ENCODE measurements around the gene FAM114A2.
"Not testable (repeated sequence)": the region's sequence is repeated elsewhere in the genome, so short reads cannot be mapped to it uniquely, and the experiment has no call there.

The FAM114A2 gene

DNA sequence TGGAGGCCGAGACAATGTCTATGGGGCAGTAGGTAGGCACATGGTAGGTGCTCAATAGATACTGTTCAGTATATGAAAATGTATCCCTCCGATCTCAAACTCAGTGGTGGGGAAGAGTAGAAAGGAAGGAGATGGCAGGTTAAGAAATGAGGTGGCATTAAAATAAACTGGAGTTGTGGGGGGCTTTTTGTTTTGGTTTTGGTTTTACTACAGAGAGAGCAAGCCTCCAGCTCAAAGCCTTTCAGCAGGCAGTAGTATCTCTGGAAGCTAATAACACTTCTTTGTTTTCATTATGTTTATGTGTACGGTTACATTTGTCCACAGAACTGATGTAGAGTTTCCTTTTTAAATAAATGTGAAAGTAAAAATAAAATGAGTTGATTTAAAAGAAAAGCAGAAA is 8.6 kb upstream of the FAM114A2 start:
- DNase-seq: no peak

DNA sequence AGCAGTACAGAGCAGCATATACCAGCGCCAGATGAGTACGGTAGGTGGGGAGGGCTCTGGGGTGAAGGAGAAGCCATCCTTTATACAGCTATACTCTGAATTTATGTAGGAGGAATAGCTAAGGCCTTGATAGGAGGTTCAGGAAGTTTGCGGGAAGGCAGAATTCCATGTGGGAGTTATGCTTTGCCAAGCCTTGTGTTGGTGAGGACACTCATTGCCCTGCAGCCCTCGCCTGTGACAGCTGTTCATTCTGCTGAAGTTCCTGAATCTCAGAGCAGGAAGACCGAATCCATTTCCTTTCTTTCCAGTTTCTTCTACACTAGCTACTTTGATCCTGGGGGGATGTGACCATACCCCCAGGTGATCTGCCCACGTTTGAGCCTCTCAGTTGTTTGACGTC is 7.8 kb upstream of the FAM114A2 start:
- DNase-seq: no peak

DNA sequence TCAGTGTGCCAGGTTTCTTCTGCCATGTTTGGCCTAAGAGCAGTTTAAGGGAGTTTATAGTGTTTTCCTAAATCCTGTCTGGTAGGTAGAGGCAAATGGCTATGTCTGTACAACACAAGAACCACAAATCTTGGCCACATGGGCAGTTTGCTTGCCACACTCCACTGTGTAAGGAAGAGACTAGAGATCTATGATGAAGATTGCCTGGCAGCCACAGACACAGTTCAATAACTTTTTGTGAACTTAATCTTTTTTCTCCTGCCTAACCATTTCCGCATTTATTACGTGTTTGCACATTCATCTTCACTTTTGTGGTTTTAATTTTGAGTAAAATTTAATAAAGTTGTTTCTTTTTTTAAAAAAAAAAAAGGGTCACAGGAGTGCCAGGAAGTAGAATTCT is 5.9 kb upstream of the FAM114A2 start:
- no peak for DNase-seq

DNA sequence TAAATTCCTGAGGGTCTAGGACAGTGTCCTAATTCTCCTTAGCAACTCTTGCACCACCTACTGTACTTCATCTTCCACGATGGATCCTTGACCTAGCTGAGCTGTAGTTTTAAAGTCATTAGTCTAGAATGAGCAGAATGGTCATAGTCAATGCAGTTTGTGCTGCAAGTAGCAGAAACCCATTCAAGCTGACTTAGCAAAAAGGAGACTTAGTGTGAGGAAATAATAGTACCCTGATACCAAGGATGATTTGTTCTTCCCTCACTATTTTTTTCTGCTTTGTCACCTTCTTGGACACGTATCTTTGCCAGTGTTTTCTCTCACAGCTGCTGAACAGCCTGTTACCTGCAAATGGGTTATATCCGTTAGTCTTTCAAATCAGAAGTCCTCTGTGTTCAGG is 5.4 kb upstream of the FAM114A2 start:
- DNase-seq: no peak

DNA sequence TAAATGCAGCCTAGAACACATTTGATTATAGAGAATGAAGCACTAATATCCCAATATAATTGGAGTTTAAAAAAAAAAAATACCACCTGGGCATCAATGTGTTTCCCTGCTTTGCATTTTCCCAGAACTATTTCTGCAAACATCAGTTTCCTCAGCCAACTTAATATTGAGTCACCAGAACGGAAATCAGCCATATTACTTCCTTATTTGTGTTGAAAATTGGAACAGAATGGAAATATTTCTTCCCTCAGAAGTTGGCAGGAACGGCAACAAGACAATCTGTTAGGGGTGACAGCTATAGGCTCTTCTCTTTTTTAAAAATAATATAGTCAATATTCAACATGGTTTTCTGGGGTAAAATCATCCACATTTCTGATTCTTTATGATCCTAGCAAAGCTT is 4.1 kb upstream of the FAM114A2 start:
- no peak for DNase-seq

DNA sequence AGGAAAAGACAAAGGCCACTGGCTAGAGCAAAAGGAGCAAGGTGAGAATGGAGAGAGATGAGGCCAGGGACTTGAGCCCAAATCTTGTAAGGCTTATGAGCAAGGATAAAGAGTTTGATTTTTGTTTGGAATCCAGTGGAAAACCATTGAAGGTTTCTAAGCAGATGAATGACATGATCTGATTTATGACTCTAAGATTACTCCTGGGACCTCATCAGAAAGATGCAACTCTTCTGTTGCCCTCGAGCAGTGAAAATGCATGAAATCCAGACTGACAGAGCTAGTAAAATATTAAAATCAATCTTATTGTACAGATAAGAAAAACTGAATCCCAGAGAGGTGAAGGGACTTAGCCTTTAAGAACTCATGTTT is 734 bp upstream of the FAM114A2 start:
- peak; percentile 16 for DNase-seq

DNA sequence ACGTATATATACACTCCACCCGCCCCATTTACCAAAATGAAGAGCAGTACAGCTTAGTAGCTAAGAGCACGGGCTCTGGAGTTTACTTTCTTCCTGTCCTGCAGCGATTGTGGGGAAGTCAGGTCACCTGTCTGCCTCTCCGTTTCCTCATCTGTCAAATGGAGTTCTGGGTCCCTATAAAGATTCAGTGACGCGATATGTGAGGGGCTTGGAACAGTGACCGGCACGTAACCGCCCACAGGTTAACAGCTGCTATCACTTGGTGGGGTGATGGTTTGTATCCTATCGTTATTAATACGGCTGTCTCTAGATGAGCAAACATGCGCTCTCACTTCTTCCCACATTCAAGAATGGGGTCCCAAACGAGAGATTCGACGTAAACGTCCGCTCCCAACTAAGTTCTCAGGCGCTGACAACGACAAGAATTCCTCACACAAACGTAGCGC is 426 bp downstream of the FAM114A2 start:
- peak; percentile 87 for DNase-seq

DNA sequence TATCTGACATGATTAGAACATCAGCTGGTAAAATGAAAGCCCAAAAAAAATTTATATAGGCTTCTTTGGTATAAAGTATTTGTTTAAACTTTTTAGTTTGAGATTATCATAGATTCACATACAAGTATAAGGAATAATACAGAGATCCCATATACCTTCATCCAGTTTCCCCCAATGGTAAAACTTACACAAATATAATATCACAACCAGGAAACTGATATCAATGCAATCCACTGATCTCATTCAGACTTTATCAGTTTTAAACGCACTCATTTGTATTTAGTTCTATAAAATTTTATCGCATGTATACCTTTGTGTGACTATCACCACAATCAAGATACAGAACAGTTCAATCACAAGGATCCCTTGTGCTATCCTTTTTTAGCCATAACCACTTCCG is 3.8 kb downstream of the FAM114A2 start:
- DNase-seq: no peak

DNA sequence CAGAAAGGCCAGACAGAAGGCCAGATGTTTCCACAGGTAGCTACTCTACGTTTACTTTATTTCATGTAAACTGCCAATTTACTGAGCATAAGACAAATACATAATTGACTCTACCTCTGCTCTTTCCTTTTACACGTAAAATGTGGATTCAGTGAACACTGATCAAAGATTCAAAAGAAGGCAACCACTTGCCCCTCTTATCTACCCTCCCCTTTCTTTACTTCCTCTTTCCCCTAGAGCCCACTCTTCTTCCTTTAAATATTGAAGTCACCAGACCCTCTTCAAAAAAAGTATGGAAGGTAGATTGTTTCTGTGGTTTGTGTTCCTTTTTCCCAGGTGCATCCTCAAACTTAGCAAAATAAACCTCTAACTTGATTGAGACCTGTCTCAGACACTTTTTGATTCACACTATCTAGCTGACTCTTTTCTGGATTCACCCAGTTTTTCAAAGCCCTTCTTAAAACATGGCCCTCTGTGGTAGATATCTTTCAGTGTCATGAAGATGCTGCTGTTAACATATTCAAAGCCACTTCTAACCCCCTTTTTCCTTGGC is 6.7 kb downstream of the FAM114A2 start:
- DNase-seq: no peak

DNA sequence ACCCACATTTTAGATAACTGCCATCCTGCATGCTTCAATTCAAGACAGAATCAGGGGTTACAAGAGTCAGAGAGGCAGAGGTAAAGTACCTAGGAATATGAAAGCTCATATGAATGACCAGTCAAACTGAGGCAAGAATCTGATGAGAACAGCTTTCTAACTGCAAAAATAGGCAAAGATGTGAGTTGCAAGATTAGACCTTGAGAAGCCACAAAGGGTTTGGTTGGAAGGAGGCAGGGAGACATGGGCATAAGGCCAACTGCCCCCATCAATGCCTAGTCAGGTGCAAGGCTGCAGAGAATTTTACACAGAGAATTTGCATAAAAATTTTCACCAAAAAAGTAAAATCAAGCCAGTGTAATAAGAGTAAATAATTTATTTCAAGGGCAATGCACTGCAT is 12.8 kb downstream of the FAM114A2 start:
- no peak for DNase-seq

DNA sequence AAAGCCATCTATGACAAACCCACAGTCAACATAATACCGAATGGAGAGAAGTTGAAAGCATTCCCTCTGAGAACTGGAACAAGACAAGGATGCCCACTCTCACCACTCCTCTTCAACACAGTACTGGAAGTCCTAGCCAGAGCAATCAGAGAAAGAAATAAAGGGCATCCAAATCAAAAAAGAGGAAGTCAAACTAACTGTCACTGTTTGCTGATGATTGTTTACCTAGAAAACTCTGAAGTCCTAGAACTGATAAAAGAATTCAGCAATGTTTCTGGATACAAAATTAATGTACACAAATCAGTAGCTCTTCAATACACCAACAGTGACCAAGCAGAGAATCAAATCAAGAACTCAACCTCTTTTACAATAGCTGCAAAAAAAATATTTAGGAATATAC is 19.8 kb downstream of the FAM114A2 start:
- DNase-seq: not testable (repeated sequence)

DNA sequence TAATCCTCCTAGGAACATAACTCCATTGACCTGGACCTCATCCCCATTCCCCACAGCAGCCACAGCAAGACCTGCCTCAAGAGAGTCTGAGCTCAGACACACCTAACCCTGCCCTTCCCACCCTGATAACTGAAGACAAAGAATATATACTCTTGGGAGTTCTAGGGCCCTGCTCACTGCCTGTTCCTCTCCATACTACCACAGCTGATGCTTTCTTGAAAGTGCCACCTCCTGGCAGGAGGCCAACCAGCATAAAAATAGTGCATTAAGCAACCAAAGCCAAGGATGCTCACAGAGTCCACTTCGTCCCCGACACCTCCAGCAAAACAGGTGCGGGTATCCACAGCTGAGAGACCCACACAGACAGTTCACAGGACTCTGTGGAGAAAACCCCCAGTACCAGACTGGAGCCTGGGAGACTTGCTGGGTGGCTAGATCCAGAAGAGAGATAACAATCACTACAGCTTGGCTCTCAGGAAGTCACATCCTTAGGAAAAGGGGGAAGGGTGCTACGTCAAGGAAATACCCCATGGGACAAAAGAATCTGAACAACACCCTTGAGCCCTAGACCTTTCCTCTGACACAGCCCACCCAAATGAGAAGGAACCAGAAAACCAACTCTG is 23.5 kb downstream of the FAM114A2 start:
- DNase-seq: no peak

DNA sequence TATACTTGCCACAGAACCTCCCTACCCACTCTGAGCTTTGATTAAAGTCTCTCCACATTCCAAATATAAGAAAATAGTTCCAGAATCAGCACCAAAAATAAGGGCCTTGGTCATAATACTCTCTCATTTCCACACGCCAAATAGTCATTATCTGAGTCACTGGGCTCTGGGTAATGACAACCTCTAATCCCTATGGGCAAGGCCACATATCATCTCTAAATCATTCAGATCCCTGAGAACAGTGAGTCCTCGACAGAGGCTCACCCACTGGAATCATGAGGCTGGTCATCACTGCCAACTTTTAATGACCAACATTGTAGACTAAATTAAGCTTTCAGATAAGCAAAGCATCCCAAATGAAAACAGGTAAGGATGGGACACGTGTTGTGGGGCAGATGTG is 28.1 kb downstream of the FAM114A2 start:
- no peak for DNase-seq

DNA sequence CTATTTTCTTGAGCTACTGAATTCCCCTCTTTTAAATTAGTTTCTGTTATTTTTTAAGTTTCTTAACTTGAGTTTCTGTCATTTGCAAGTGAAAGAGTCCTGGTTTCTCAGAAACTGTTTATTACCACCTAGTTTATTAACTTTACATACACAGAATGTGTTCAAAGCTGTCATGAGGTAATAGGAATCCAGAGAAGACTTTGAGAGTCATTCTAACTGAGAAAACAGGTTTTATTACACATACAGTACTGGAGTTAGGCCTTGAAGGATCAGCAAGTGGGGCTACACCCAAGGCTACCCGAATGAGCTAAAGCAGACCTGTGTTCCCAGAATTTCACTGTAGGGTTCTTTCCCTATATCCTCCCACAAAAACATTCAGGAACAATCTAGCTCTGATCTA is 33.1 kb downstream of the FAM114A2 start:
- DNase-seq: no peak

DNA sequence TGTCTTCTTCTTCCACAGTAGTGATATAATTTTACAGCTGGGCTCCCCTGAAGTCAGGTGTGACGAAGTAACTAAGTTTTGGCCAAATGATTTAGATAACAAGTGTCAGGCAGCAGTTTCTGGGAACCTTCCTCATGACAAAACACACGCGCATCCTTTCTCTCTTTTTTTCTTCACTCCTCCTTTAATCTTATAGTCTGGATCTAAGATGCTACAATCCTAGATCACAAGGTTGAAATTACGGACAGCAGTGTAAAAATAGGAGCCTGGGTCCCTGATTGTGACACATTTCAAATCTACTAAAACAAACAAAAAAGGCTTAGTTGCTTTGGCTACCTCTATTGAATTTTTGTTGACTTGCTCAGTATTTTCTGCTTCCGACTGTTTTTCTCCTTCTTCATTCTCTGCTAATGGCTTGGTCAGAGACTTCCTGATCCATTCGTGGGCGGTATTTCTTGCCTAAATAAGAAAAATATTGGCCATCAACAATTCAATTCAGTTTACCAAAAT is 36.1 kb downstream of the FAM114A2 start:
- no peak for DNase-seq

DNA sequence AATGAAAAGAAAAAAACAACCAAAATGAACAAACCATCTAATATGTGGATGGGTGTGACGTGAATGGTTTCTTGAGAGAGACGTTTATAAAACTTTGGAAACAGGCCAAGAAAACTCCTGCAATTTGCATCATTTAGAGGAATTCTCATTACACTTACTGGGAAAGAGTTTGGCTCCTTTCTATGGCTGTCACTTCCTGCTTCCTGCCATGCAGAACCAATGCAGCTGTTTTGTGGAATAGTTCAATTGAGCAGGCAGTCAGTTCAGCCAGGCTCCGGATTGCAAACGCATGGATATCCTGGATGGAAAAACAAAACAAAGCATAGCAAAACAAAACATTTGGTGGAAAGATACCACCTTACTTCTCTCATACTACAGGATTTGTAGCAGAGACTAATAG is 36.6 kb downstream of the FAM114A2 start:
- no peak for DNase-seq

DNA sequence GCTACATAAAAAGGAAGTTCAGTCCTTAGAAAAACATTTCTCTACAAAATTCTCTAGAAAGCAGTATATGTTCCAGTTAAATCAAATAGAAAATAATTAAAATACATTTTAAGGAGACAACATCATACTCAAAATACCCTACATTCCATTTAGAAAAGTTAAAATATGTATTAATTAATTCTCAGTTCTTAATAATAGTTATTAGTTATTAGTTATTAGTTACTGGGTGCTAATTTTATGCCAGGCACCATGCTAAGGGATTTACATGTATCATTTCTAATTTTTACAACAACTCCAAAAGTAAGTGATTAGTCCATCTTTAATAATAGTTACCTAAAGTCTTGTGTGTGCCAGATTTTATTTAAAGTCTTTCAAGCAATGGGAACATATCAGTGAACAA is 38.0 kb downstream of the FAM114A2 start:
- DNase-seq: no peak

DNA sequence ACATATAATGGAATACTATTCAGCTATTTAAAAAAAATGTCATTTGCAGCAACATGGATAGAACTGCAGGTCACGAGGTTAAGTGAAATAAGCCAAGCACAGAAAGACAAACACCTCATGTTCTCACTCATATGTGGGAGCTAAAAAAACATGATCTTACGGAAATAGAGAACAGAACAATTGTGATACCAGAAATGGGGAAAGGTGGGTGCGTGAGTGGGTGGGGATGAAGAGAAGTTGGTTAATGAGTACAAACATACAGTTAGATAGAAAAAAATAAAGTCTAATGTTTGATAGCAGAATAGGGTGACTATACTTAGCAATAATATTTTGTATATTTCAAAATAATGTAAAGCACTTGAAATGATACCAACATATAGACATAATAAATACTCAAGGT is 38.7 kb downstream of the FAM114A2 start:
- no peak for DNase-seq

DNA sequence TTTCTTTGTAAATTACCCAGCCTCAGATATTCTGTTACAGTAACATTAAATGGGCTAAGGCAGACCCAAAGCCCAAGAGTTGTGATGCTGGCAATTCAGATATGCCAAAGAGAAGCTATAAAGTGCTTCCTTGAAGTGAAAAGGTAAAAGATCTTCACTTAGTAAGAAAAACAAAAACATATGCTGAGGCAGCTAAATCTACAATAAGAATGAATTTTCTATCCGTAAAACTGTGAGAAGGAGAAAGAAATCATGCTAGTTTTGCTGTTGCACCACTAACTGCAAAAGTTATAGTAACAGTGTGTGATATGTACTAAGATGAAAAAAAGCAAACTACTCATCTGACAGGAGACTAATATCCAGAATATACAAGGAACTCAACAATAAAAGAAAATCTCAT is 39.9 kb downstream of the FAM114A2 start:
- no peak for DNase-seq

DNA sequence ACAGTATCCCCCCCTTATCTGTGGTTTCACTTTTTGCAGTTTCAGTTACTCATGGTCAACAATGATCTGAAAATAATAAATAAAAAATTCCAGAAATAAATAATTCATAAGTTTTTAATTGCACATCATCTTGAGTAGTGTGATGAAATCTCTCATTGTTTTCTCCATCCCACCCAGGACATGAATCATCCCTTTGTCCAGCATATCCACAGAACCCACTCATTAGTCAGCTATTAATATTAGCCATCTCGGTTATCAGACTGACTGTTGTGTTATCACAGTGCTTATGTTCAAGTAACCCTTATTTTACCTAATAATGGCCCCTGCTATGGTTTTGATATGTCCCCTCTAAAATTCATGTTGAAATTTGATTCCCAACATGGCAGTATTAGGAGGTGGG is 40.7 kb downstream of the FAM114A2 start:
- DNase-seq: no peak

DNA sequence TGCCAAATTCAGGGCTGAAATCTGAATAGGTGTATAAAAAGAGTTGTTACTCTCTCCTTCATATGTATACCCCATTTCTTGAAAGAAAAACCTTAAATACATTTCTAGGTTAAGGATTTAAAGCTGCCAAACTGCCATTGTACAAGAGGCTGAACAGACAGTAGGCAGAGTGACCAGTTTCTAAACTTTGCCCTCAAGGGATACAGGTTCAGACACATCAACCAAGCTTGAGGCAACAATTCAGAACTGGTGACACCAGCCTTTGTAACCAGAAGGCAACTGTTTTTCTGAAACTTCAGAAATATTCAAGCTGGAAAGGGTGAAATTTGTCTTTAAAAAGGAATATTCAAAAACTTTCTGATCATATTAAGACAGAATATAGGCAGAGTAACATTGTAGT is 47.5 kb downstream of the FAM114A2 start:
- DNase-seq: no peak

DNA sequence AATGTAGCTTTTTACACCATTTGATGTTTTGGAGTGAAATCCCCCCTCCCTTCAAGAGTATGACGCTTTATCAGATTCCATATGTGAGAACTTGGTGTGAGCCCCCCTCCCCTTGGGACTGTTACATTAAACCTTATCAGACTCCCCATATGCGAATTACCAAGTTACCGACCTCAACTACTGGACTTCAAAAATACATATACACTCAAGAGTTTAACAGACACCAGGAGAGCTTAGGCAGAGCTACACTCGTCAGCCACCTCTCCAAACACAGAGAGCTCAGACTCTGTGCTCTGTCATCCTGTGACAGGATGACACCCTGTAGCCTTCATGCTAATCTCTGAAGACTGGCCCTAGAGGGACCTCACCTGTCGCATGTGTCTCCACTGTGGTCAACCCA is 50.2 kb downstream of the FAM114A2 start:
- DNase-seq: no peak

DNA sequence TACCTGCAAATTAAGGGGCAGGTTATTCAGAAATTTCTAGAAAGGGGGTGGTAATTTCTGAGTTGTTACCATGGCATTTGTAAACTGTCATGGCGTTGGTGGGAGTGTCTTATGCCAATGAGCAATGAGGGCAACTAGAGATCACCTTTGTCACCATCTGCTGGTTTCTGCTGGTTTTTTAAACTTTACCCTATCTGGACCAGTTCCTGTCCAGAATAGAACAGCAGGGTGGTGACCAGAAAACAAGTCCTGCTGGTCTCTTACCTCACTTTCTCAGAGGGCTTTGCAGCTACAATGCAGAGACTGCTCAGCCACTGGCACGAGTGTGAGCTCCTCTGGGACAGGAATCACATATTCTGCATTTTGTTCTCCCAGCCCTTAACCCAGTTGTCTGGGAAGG is 51.4 kb downstream of the FAM114A2 start:
- no peak for DNase-seq

DNA sequence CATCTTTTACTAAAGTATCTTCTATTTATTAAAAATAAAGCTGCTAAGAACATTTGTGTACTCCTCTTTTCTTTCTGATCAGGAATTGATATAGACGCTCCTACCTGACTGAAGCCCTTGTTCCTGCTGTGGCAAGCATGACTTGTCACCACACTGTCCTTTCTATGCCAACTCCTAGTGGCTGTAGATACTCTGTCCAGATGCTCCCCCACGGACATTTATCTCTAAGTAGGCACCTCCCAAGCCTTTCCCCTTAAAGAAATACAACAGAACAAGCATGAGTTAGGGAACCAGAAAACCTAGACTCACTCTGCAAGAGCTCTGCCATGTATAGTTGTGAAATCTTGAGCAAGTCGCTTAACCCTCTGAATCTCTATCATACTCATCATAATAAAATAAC is 53.2 kb downstream of the FAM114A2 start:
- no peak for DNase-seq

DNA sequence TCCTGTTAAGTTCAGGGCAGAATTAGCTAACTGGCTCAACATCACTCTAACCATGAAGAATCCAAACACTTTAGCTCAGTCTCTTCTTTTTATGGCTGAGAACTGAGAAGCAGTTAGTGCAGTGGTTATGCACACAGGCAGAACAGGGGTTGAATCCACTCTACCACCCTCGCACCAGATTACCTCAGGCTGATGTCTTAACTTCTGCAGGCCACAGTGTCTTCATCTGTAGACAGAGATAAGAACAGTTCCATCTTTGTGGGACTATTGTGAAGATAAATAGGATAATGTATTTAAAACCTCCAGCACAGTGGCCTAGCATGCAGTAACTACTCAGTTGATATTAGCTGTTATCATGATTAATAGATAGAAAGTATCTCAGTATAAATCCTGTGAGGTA is 54.8 kb downstream of the FAM114A2 start:
- DNase-seq: no peak
